ENCODE results near the gene KCTD15.

DNA sequence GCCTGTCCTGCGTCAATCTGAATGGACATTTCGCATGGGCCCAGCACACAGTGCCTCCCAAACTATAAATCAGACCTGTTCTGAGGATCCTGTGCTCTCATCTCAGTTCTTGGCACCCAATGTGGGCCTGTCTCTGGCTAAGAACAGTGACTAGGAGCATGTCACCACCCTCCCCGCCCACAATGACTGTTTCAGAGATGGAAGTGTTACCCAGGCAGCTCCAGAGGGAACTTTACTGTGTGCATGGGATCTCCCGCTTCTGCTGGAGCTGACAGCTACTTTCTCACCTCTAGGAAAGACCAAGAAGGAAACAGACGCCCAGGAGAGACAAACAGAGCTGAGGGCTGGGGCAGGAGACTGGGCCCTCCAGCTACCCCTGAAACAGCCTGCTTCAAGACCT is 45.0 kb downstream of the KCTD15 start:
- TF ChIP-seq, protein P1, sequence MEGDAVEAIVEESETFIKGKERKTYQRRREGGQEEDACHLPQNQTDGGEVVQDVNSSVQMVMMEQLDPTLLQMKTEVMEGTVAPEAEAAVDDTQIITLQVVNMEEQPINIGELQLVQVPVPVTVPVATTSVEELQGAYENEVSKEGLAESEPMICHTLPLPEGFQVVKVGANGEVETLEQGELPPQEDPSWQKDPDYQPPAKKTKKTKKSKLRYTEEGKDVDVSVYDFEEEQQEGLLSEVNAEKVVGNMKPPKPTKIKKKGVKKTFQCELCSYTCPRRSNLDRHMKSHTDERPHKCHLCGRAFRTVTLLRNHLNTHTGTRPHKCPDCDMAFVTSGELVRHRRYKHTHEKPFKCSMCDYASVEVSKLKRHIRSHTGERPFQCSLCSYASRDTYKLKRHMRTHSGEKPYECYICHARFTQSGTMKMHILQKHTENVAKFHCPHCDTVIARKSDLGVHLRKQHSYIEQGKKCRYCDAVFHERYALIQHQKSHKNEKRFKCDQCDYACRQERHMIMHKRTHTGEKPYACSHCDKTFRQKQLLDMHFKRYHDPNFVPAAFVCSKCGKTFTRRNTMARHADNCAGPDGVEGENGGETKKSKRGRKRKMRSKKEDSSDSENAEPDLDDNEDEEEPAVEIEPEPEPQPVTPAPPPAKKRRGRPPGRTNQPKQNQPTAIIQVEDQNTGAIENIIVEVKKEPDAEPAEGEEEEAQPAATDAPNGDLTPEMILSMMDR (IDR thresholded peaks at IDR 0.05): no peak
- TF ChIP-seq POLR2A (IDR thresholded peaks at IDR 0.05): no peak
